A673 (cell line): ENCODE results near the gene CBX2. TPM values are rescaled to one million over a fixed set of nuclear protein-coding genes. Genes with fewer than 3 reads are reported as not detected.

Experiments
- BruUV-seq: library from RNA; stranded (reverse); fragments of 400-500 nt; replicated peaks from 2 replicates; lab custom pipeline; 2021; lab: Mats Ljungman, UMichigan
- CTCF ChIA-PET: fragments of 300-600 bp; sonication (Branson Sonifier 250); formaldehyde crosslinking; loops from one replicate; lab custom pipeline; 2022; ENCODE audit warnings: antibody characterized with exemption; lab: Charles Lee
- POLR2A ChIA-PET: fragments of 300-600 bp; sonication (Branson Sonifier 250); formaldehyde crosslinking; loops from one replicate; lab custom pipeline; 2022; ENCODE audit warnings: antibody characterized with exemption; ENCODE audit not compliant: low non-redundant PET; lab: Charles Lee
- DNase-seq: peaks from one replicate; pipeline ENCODE4 v3.0.0-alpha.2; 2015; ENCODE audit warnings: low spot score
- H3K27ac ChIP-seq: fragments of 200-600 bp; sonication (generic); 2 replicates; pipeline ENCODE4 v1.5.1; 2016; ENCODE audit warnings: mixed run types, low read depth, mild to moderate bottlenecking, mixed read lengths, antibody characterized with exemption, low read length; ENCODE audit not compliant: poor library complexity, severe bottlenecking
- H3K27me3 ChIP-seq: fragments of 200-600 bp; sonication (generic); replicated peaks from 2 replicates; pipeline ENCODE4 v1.6.1; 2017; ENCODE audit warnings: mixed run types, low read depth, mild to moderate bottlenecking, mixed read lengths, antibody characterized with exemption, low read length; ENCODE audit not compliant: insufficient read depth, poor library complexity
- H3K36me3 ChIP-seq: fragments of 200-600 bp; sonication (generic); 2 replicates; pipeline ENCODE4 v1.6.1; 2016; ENCODE audit warnings: mixed run types, mild to moderate bottlenecking, mixed read lengths, antibody characterized with exemption, low read length; ENCODE audit not compliant: insufficient read depth, poor library complexity, severe bottlenecking
- H3K4me1 ChIP-seq: fragments of 200-600 bp; sonication (generic); 2 replicates; pipeline ENCODE4 v1.6.1; 2017; ENCODE audit warnings: mixed run types, mild to moderate bottlenecking, mixed read lengths, antibody characterized with exemption, low read length; ENCODE audit not compliant: insufficient read depth, poor library complexity, severe bottlenecking
- H3K4me3 ChIP-seq: fragments of 200-600 bp; sonication (generic); 2 replicates; pipeline ENCODE4 v1.5.1; 2016; ENCODE audit warnings: low read depth, mixed run types, mild to moderate bottlenecking, mixed read lengths, low read length; ENCODE audit not compliant: poor library complexity, severe bottlenecking
- H3K9me3 ChIP-seq: fragments of 200-600 bp; sonication (generic); 2 replicates; pipeline ENCODE4 v1.6.1; 2016; ENCODE audit warnings: mixed run types, low read depth, mild to moderate bottlenecking, mixed read lengths, antibody characterized with exemption, low read length; ENCODE audit not compliant: poor library complexity, severe bottlenecking
- EZH2 ChIP-seq: fragments of 200-600 bp; sonication (generic); IDR thresholded peaks from 2 replicates; pipeline ENCODE4 v1.6.1; 2017; ENCODE audit warnings: borderline replicate concordance, low read depth, mild to moderate bottlenecking, mixed read lengths, antibody characterized with exemption, low read length; ENCODE audit not compliant: poor library complexity, severe bottlenecking
- intact Hi-C: fragments of 100-400 bp; cut with micrococcal nuclease; formaldehyde crosslinking; loops from one replicate; pipeline ENCODE4 v1.10.0; 2022; ENCODE audit not compliant: unreplicated experiment
- total RNA-seq: library from RNA; stranded (reverse); gene quantifications from 2 replicates; pipeline ENCODE4 v1.2.3, GENCODE V29; 2021
- TF ChIP-seq, protein P1 (sequence below): fragments of 300-800, 200-600 bp; sonication (generic); conservative IDR thresholded peaks from 2 replicates; pipeline ENCODE4 v1.5.1; 2017; ENCODE audit warnings: low read depth, mild to moderate bottlenecking, antibody characterized with exemption, low read length, moderate library complexity, mixed read lengths

The CBX2 gene
- total RNA-seq, 1 experiment from 2014 or later, result 59.5 TPM

DNA sequence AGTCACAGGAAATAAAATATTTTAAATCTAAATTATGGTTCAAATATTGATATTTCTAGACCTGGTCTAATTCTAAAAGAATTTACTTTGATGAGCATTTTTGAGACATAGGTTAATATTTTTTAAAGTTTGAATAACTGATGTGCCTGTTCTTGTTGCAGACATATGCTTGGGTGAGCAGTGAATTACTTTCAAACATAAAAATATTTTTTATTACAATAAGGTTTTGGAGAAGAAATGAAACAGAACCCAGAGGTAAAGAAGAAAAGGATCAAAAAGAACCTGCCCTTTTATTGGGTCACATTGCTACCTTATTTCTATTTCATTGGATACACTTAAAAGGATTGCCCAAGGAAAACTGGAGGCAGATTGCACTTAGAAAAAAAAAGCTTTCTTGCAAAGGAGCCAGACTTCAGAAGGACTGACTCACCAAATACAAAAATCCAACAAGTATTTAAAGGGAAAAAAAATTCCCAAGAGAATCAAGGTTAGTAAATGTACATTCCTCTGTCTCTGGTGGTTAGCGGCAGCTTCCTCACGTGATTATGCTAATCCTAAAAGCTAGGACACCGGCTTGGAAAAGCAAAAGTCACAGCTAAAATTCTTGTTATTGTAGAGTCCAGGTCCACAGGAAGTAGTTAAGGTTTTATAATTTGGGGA, 28.7 kb upstream of the CBX2 start:
- peak; percentile 43 for DNase-seq
- TF ChIP-seq, protein P1, sequence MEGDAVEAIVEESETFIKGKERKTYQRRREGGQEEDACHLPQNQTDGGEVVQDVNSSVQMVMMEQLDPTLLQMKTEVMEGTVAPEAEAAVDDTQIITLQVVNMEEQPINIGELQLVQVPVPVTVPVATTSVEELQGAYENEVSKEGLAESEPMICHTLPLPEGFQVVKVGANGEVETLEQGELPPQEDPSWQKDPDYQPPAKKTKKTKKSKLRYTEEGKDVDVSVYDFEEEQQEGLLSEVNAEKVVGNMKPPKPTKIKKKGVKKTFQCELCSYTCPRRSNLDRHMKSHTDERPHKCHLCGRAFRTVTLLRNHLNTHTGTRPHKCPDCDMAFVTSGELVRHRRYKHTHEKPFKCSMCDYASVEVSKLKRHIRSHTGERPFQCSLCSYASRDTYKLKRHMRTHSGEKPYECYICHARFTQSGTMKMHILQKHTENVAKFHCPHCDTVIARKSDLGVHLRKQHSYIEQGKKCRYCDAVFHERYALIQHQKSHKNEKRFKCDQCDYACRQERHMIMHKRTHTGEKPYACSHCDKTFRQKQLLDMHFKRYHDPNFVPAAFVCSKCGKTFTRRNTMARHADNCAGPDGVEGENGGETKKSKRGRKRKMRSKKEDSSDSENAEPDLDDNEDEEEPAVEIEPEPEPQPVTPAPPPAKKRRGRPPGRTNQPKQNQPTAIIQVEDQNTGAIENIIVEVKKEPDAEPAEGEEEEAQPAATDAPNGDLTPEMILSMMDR, result no peak
- TF ChIP-seq EZH2, result no peak
- intact Hi-C loops, result loop anchor here (10.0 kb wide), 1 partner anchor 86 kb away; the partner anchor contains the start of gene CBX4
- POLR2A ChIA-PET, result interaction anchor here (0.6 kb wide), 1 partner anchor 387 kb away, joined by 3 read pairs; no protein-coding TSS in a partner anchor
- Histone ChIP-seq H3K27ac (no peak overlapping the region), H3K36me3 (no peaks in the 10 kb centered on the region), H3K27me3 (peaks cover 23% of the 10 kb centered on the region), H3K4me1 (peaks cover 25% of the 10 kb centered on the region), H3K9me3 (no peaks in the 10 kb centered on the region), H3K4me3 (no peak overlapping the region)
- CTCF ChIA-PET, result no interaction called here
- no TSS peak for BruUV-seq

DNA sequence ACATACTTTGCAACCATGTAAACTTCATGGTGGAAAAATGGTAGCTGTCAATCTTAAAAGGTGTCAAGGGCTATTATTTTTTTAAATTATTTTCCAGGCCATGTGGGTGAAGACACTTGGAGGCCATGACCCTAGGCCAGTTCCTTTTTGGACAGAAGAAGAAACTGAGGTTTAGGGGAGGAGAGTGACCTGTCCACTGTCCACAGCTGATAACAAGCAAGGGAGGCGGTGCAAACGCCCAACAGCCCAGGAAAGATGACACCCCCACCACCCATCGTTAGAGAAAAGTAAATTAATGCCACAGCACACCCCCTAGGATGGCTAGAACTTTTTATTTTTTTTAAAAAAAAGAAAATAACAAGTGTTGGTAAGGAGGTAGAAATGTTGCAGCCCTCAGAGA, 28.0 kb upstream of the CBX2 start:
- H3K9me3 ChIP-seq, result no peaks in the 10 kb centered on the region

DNA sequence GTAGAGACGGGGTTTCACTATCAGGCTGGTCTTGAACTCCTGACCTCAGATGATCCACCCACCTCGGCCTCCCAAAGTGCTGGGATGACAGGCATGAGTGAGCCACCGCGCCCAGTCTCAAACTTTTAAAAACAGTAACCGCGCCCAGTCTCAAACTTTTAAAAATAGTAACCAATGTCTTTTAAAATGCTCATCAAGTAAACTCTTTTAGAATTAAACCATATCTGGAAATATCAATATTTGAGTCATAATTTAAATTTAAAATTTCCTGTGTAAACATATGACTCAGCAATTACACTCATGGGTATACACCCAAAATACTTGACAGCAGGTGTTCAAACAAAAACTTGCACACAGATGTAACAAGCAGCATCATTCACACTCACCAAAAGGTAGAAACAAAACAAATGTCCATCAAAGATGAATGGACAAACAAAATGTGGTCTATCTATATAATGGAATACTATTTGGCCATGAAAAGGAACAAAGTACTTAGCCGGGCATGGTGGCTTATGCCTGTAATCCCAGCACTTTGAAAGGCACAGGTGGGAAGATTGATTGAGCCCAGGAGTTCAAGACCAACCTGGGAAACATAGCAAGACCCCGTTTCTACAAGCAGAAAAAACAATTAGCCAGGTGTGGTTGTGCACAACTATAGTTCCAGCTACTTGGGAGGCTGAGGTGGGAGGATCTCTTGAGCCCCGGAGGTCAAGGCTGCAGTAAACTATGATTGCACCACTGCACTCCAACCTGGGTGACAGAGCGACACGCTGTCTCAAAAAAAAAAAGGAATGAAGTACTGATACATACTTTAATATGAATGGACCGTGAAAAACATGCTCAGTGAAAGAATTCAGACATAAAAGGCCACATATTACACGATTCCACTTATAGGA, 27.1 kb upstream of the CBX2 start:
- no TSS peak for BruUV-seq
- no peak overlapping the region for H3K4me3 ChIP-seq
- CTCF ChIA-PET, result no interaction called here
- POLR2A ChIA-PET, result no interaction called here
- DNase-seq, result no peak
- H3K27me3 ChIP-seq, result peaks cover 23% of the 10 kb centered on the region
- no peaks in the 10 kb centered on the region for H3K9me3 ChIP-seq
- H3K36me3 ChIP-seq, result no peaks in the 10 kb centered on the region
- TF ChIP-seq, protein P1, result no peak
- no peak for TF ChIP-seq EZH2
- H3K4me1 ChIP-seq, result peaks cover 25% of the 10 kb centered on the region
- H3K27ac ChIP-seq, result no peak overlapping the region
- intact Hi-C loops, result no loop called here

More for the DNA sequence above, 28.0 kb upstream of the CBX2 start:
- peaks cover 25% of the 10 kb centered on the region for H3K4me1 ChIP-seq
- intact Hi-C loops, result loop anchor here (10.0 kb wide), 1 partner anchor 85 kb away; the partner anchor contains the start of gene CBX4
- TF ChIP-seq EZH2, result no peak
- TF ChIP-seq, protein P1, result no peak
- no peaks in the 10 kb centered on the region for H3K36me3 ChIP-seq
- H3K27me3 ChIP-seq, result peaks cover 23% of the 10 kb centered on the region
- CTCF ChIA-PET, result no interaction called here
- DNase-seq, result no peak
- POLR2A ChIA-PET, result interaction anchor here (0.6 kb wide), 1 partner anchor 386 kb away, joined by 3 read pairs; no protein-coding TSS in a partner anchor
- H3K27ac ChIP-seq, result no peak overlapping the region
- BruUV-seq, result no TSS peak
- no peak overlapping the region for H3K4me3 ChIP-seq
